GM23338 (cell line): ENCODE data around the gene AEN. TPM values are rescaled to one million over a fixed set of nuclear protein-coding genes. Genes with fewer than 3 reads are reported as not detected.

ENCODE experiments used
- ATAC-seq: fragments of 200-7000 bp; cut with Tn5 transposase; 3 replicates; pipeline ENCODE4 v1.9.1; 2020
- DNase-seq: peaks from one replicate; pipeline ENCODE4 v3.0.0-alpha.2; 2015; ENCODE audit warnings: low spot score
- H2AFZ ChIP-seq: fragments of 200-600 bp; sonication (generic); 2 replicates; pipeline ENCODE4 v1.8.0; 2016; ENCODE audit warnings: antibody characterized with exemption, mild to moderate bottlenecking, moderate library complexity
- H3F3A ChIP-seq: fragments of 200-600 bp; sonication (generic); replicated peaks from 2 replicates; pipeline ENCODE4 v1.8.0; 2017; ENCODE audit warnings: antibody characterized with exemption, mixed run types, low read depth
- H3K27ac ChIP-seq: fragments of 200-600 bp; sonication (generic); 2 replicates; pipeline ENCODE4 v1.6.1; 2016; ENCODE audit warnings: low read depth
- H3K27me3 ChIP-seq: fragments of 200-600 bp; sonication (generic); 2 replicates; pipeline ENCODE4 v1.8.0; 2016; ENCODE audit warnings: mild to moderate bottlenecking, mixed run types, moderate library complexity; ENCODE audit not compliant: insufficient read depth
- H3K36me3 ChIP-seq: fragments of 200-600 bp; sonication (generic); 2 replicates; pipeline ENCODE4 v1.8.0; 2016; ENCODE audit warnings: mild to moderate bottlenecking; ENCODE audit not compliant: insufficient read depth
- H3K4me1 ChIP-seq: fragments of 200-600 bp; sonication (generic); 2 replicates; pipeline ENCODE4 v1.8.0; 2016; ENCODE audit warnings: mild to moderate bottlenecking, moderate library complexity; ENCODE audit not compliant: insufficient read depth
- H3K4me2 ChIP-seq: fragments of 200-600 bp; sonication (generic); 2 replicates; pipeline ENCODE4 v1.7.1; 2017; ENCODE audit warnings: mixed run types
- H3K4me3 ChIP-seq: fragments of 200-600 bp; sonication (generic); 2 replicates; pipeline ENCODE4 v1.6.1; 2016; ENCODE audit warnings: mixed run types
- H3K79me2 ChIP-seq: fragments of 200-600 bp; sonication (generic); replicated peaks from 2 replicates; pipeline ENCODE4 v1.8.0; 2017; ENCODE audit warnings: mild to moderate bottlenecking; ENCODE audit not compliant: insufficient read depth
- H3K9me2 ChIP-seq: fragments of 200-600 bp; sonication (generic); 2 replicates; pipeline ENCODE4 v1.8.0; 2017; ENCODE audit not compliant: insufficient read depth
- H4K20me1 ChIP-seq: fragments of 200-600 bp; sonication (generic); replicated peaks from 2 replicates; pipeline ENCODE4 v1.8.0; 2017; ENCODE audit warnings: mild to moderate bottlenecking; ENCODE audit not compliant: insufficient read depth
- H3K27ac Mint-ChIP-seq: 2 replicates; pipeline ENCODE4 v1.8.0; 2020; ENCODE audit warnings: inconsistent platforms, mild to moderate bottlenecking, moderate library complexity, mixed read lengths
- H3K27me3 Mint-ChIP-seq: 3 replicates; pipeline ENCODE4 v1.8.0; 2022; ENCODE audit warnings: low read depth, mild to moderate bottlenecking, moderate library complexity, mixed read lengths, inconsistent platforms; ENCODE audit not compliant: insufficient read depth, poor library complexity
- H3K36me3 Mint-ChIP-seq: 3 replicates; pipeline ENCODE4 v1.8.0; 2021; ENCODE audit warnings: low read depth, mild to moderate bottlenecking, inconsistent platforms, moderate library complexity, mixed read lengths
- H3K4me1 Mint-ChIP-seq: 3 replicates; pipeline ENCODE4 v1.8.0; 2020; ENCODE audit warnings: mild to moderate bottlenecking, inconsistent platforms, mixed read lengths
- H3K4me3 Mint-ChIP-seq: 3 replicates; pipeline ENCODE4 v1.8.0; 2021; ENCODE audit warnings: moderate library complexity, mild to moderate bottlenecking, inconsistent platforms, mixed read lengths
- H3K9me3 Mint-ChIP-seq: 3 replicates; pipeline ENCODE4 v1.8.0; 2020; ENCODE audit warnings: moderate library complexity, mild to moderate bottlenecking, inconsistent platforms, mixed read lengths
- CREB1 ChIP-seq: fragments of 250-450 bp; sonication (Bioruptor Pico); IDR thresholded peaks from 2 replicates; pipeline ENCODE4 v1.5.0; 2020; ENCODE audit warnings: low read depth, mild to moderate bottlenecking, moderate library complexity
- ETS1 ChIP-seq: IDR thresholded peaks from 2 replicates; pipeline ENCODE4 v1.6.1; 2016; ENCODE audit warnings: antibody characterized with exemption
- EZH2phosphoT487 ChIP-seq: fragments of 200-600 bp; sonication (generic); IDR thresholded peaks from one replicate; pipeline ENCODE4 v1.8.1; 2018; ENCODE audit warnings: antibody characterized with exemption; ENCODE audit not compliant: unreplicated experiment
- JUNB ChIP-seq: IDR thresholded peaks from one replicate; pipeline ENCODE4 v1.6.1; 2016; ENCODE audit warnings: antibody characterized with exemption; ENCODE audit not compliant: unreplicated experiment
- STAT1 ChIP-seq: IDR thresholded peaks from one replicate; pipeline ENCODE4 v1.6.1; 2016; ENCODE audit warnings: antibody characterized with exemption; ENCODE audit not compliant: unreplicated experiment
- ZNF331 ChIP-seq: fragments of 250-450 bp; sonication (Bioruptor Pico); IDR thresholded peaks from 2 replicates; pipeline ENCODE4 v1.5.0; 2020; ENCODE audit warnings: low read depth, mild to moderate bottlenecking, moderate library complexity
- polyA plus RNA-seq: library from polyadenylated mRNA; unstranded; fragments of >200 nt; fragmentation: Nextera tagmentation; extraction: Ambion mirVana; gene quantifications from 2 replicates; pipeline ENCODE4 v1.2.1, GENCODE V29; 2016
- total RNA-seq: library from RNA; depleted of rRNA; stranded (reverse); fragments of >200 nt; shearing (Covaris generic); gene quantifications from 2 replicates; pipeline ENCODE4 v1.2.3, GENCODE V29; 2014
- TF ChIP-seq, protein P1 (sequence below): fragments of 250-450 bp; sonication (Bioruptor Pico); IDR thresholded peaks from 2 replicates; pipeline ENCODE4 v1.5.0; 2020; ENCODE audit warnings: mild to moderate bottlenecking, moderate library complexity
- TF ChIP-seq, protein P2 (sequence below): IDR thresholded peaks from one replicate; pipeline ENCODE4 v1.6.1; 2018; ENCODE audit warnings: antibody characterized with exemption; ENCODE audit not compliant: unreplicated experiment

Gene AEN
- total and polyA plus RNA-seq, 2 experiments from 2014 or later = 82.3 to 220 TPM

DNA sequence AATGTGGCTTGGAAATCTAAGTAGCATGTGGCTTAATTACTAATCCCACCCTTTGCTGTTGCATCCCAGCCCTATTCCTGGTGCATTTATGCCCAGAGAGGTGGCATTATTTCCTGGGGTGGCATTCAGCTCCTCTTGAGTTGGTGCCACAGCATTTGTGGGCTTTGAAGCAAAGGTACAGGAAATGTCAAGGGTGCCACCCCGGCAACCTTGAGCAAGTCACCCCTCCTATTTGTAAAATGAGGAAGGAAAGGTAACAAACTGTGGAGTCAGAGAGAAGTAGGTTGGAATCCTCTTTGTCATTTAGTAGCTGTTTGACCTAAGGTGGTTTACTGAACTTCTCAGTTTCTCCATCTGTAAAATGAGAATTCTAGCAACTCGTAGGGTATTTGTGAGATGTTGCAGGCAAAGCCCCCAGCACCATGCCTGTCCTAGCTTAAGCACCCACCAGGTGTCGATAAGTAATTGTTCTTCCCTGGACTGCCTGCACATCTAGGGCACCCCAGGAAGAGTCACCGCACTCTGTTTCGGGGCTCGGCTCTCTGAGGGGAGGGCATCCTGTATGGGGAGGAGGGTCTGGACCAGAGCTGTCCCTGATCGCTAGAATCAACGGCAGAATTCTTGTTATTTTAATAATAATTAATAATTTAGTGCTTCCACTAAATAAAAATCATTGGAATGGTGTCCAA, 34.8 kb downstream of the AEN start:
- H3K4me2 ChIP-seq = no peak overlapping the region
- H3K36me3 Mint-ChIP-seq = no peaks in the 10 kb centered on the region
- no peaks in the 10 kb centered on the region for H3K9me2 ChIP-seq
- H3F3A ChIP-seq = no peaks in the 10 kb centered on the region
- H3K27ac ChIP-seq = no peak overlapping the region
- H3K27ac Mint-ChIP-seq = no peak overlapping the region
- no peak overlapping the region for H2AFZ ChIP-seq
- no peaks in the 10 kb centered on the region for H3K9me3 Mint-ChIP-seq
- H3K36me3 ChIP-seq = no peaks in the 10 kb centered on the region
- no peak overlapping the region for H3K4me3 Mint-ChIP-seq
- ATAC-seq = no peak
- peaks cover 9% of the 10 kb centered on the region for H3K27me3 Mint-ChIP-seq
- H3K4me1 ChIP-seq = peaks cover 7% of the 10 kb centered on the region; the same call in 1 of the 2 replicates
- TF ChIP-seq CREB1 (no peak), EZH2phosphoT487 (no peak), JUNB (no peak), ZNF331 (no peak), STAT1 (no peak), ETS1 (no peak)
- TF ChIP-seq, protein P1, sequence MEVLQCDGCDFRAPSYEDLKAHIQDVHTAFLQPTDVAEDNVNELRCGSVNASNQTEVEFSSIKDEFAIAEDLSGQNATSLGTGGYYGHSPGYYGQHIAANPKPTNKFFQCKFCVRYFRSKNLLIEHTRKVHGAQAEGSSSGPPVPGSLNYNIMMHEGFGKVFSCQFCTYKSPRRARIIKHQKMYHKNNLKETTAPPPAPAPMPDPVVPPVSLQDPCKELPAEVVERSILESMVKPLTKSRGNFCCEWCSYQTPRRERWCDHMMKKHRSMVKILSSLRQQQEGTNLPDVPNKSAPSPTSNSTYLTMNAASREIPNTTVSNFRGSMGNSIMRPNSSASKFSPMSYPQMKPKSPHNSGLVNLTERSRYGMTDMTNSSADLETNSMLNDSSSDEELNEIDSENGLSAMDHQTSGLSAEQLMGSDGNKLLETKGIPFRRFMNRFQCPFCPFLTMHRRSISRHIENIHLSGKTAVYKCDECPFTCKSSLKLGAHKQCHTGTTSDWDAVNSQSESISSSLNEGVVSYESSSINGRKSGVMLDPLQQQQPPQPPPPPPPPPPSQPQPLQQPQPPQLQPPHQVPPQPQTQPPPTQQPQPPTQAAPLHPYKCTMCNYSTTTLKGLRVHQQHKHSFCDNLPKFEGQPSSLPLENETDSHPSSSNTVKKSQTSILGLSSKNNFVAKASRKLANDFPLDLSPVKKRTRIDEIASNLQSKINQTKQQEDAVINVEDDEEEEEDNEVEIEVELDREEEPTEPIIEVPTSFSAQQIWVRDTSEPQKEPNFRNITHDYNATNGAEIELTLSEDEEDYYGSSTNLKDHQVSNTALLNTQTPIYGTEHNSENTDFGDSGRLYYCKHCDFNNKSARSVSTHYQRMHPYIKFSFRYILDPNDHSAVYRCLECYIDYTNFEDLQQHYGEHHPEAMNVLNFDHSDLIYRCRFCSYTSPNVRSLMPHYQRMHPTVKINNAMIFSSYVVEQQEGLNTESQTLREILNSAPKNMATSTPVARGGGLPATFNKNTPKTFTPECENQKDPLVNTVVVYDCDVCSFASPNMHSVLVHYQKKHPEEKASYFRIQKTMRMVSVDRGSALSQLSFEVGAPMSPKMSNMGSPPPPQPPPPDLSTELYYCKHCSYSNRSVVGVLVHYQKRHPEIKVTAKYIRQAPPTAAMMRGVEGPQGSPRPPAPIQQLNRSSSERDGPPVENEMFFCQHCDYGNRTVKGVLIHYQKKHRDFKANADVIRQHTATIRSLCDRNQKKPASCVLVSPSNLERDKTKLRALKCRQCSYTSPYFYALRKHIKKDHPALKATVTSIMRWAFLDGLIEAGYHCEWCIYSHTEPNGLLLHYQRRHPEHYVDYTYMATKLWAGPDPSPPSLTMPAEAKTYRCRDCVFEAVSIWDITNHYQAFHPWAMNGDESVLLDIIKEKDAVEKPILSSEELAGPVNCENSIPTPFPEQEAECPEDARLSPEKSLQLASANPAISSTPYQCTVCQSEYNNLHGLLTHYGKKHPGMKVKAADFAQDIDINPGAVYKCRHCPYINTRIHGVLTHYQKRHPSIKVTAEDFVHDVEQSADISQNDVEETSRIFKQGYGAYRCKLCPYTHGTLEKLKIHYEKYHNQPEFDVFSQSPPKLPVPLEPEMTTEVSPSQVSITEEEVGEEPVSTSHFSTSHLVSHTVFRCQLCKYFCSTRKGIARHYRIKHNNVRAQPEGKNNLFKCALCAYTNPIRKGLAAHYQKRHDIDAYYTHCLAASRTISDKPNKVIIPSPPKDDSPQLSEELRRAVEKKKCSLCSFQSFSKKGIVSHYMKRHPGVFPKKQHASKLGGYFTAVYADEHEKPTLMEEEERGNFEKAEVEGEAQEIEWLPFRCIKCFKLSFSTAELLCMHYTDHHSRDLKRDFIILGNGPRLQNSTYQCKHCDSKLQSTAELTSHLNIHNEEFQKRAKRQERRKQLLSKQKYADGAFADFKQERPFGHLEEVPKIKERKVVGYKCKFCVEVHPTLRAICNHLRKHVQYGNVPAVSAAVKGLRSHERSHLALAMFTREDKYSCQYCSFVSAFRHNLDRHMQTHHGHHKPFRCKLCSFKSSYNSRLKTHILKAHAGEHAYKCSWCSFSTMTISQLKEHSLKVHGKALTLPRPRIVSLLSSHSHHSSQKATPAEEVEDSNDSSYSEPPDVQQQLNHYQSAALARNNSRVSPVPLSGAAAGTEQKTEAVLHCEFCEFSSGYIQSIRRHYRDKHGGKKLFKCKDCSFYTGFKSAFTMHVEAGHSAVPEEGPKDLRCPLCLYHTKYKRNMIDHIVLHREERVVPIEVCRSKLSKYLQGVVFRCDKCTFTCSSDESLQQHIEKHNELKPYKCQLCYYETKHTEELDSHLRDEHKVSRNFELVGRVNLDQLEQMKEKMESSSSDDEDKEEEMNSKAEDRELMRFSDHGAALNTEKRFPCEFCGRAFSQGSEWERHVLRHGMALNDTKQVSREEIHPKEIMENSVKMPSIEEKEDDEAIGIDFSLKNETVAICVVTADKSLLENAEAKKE = no peak
- TF ChIP-seq, protein P2, sequence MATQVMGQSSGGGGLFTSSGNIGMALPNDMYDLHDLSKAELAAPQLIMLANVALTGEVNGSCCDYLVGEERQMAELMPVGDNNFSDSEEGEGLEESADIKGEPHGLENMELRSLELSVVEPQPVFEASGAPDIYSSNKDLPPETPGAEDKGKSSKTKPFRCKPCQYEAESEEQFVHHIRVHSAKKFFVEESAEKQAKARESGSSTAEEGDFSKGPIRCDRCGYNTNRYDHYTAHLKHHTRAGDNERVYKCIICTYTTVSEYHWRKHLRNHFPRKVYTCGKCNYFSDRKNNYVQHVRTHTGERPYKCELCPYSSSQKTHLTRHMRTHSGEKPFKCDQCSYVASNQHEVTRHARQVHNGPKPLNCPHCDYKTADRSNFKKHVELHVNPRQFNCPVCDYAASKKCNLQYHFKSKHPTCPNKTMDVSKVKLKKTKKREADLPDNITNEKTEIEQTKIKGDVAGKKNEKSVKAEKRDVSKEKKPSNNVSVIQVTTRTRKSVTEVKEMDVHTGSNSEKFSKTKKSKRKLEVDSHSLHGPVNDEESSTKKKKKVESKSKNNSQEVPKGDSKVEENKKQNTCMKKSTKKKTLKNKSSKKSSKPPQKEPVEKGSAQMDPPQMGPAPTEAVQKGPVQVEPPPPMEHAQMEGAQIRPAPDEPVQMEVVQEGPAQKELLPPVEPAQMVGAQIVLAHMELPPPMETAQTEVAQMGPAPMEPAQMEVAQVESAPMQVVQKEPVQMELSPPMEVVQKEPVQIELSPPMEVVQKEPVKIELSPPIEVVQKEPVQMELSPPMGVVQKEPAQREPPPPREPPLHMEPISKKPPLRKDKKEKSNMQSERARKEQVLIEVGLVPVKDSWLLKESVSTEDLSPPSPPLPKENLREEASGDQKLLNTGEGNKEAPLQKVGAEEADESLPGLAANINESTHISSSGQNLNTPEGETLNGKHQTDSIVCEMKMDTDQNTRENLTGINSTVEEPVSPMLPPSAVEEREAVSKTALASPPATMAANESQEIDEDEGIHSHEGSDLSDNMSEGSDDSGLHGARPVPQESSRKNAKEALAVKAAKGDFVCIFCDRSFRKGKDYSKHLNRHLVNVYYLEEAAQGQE = no peak
- H3K4me1 Mint-ChIP-seq = peaks cover 26% of the 10 kb centered on the region
- no peak for DNase-seq
- no peaks in the 10 kb centered on the region for H4K20me1 ChIP-seq
- no peak overlapping the region for H3K4me3 ChIP-seq
- H3K27me3 ChIP-seq = no peaks in the 10 kb centered on the region
- no peaks in the 10 kb centered on the region for H3K79me2 ChIP-seq
